HG02943 (cell line): ENCODE measurements around the gene NBEA.

Experiments used
- ATAC-seq: cut with Tn5 transposase; IDR thresholded peaks from one replicate; pipeline ENCODE4 v1.9.1; 2021; ENCODE audit warnings: mild to moderate bottlenecking, low read depth, moderate library complexity; ENCODE audit not compliant: unreplicated experiment

Gene NBEA

DNA sequence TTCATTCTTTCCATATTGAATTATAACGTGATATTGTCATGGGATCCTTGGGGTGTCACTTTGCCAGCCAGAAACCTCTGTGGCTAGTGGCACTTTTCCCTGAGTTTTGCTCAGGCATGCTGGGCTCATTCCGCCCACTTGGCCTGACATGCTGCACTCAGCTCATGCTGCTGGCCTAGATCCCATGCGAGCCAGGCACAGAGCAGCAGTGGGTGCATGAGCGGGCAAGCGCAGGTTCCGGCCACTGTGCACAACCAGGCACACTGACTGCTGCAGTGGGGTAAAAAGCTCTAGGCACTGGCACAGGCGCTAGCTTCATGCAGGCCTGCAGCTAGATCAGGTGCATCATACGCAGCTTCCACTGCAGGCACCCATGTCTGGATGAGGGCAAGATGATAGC is 313.2 kb downstream of the NBEA start:
- no peak for ATAC-seq

DNA sequence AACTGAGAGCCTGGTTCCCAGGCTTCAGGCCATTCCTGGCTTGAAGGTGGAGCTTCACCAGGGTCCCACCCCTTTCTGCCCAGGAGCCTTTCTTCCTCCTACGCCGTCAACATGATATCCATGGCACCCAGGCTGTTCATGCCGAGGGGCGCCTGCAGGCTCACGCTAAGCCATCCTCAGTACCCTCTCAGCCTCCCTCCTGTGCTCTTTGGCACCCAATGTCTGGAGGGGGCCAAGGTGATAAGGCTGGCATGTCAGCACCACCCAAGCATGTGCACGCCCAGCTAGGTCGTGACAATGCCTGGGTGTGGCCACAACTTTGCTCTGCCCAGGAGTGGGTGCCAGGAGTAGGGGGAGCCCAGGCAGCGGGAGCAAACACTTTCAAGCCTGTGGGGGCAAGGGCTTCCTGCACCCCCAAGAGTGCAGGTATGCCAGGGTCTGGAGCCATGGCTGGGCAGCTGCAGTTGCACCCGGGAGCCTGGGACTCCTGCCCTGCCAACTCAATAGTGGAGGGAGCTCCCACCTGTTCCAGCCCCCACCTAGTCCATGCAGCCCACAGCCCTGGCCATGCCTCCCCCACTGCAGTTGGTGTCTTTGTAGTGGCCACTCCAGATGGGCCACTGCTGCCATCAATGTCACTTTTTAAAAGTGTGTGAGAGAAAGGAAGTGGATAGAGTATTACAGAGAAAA is 314.5 kb downstream of the NBEA start:
- ATAC-seq: no peak

DNA sequence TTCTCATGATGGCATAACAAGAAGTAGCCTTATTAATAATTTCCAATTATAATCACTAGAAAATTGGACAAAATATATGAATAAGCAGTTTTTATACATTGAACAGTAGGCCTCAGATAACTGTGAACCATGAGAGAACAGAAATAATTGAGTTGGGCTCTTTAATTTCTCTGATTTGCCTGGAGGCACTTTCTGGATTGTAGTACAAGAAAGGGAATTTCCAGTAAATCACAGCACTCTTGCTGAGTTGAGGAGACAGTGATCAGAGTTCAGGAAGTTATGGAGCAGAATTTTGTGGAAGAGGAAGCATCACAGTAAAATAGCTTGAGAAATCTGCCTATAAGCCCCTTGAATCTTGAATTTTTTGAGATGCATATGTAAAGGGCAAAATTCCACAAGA is 318.2 kb downstream of the NBEA start:
- no peak for ATAC-seq

DNA sequence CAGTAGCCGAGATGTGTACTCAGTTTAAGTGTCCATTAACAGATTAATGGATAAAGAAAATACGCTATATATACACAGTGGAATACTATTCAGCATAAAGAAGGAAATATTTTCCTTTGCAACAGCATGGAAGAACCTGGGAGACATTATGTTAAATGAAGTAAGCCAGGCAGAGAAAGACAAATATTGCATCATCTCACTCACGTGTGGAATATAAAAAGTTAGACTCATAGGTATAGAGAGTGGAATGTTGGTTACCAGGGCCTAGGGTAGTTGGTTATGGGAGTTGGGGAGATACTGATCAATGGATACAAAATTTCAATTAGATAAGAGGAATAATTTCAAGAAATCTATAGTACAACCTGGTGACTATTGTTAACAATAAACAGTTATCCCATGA is 324.3 kb downstream of the NBEA start:
- no peak for ATAC-seq

DNA sequence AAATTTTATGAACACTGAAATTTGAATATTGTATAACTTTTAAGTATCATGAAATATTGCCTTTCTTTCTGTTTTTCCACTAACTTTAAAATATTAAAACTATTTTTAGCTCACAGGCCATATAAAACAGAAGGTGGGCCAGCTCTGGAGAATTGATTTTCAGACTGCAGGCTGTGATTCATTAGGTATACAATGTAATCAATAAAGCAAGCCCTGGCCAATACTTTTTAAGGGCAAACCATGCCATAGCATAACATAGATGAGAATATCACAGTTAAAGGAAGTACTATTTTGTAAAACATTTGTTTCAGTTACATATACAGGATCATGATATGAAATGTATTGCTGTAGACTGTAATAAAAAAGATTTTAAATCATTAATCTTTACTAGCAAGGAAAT is 336.8 kb downstream of the NBEA start:
- ATAC-seq: no peak

DNA sequence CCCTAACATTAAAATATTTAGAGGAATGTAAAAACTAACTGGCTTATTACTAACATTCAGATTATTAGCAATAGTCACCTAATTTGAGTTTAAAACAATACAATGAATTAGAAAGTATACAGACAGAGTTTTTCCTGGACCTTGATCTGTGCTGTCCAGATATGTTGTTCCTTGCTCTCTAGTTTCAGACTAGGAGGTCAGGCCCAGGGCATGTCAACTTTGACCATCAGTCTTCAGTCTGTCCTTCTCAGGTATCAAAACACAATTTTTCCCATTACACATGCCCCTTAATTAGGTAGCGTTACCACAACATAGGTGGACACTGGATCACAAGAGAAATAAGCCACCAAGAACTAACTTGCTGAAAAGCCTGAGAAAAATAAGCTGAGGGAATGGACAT is 337.4 kb downstream of the NBEA start:
- no peak for ATAC-seq

DNA sequence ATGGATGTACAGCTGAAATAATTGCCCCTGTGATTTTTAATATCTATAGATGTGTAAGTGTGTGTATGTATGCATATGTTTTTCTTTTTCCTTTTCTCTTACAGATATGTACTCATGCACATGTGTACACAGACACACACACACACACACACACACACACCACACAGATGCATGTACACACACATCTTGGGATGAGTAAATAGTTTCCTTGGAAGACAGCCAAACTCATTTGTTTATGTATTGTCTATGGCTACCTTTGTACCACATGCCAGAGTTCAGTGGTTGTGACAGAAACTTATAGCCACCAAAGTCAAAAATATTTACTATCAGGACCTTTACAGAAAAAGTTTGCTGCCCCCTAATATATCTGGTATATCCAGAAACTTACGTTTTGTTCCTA is 341.8 kb downstream of the NBEA start:
- no peak for ATAC-seq

DNA sequence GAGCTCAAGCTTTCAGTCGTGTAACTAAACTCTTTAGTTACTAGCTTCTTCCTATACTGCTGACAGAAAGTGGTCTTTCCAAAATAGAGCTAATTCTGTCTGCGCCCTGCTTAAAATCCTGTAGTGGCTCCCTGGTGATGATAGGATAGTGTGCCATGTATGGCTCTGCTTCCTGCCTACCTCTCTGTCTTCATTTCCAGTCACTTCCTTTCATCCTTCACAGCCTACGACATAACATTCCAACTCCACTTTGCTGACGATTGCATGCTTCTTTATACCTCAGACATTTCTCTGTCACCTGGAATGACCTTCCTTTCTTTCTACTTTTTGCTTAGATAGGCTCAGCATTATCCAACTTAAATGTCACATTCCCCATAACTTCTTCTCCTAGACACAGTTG is 343.6 kb downstream of the NBEA start:
- ATAC-seq: no peak

DNA sequence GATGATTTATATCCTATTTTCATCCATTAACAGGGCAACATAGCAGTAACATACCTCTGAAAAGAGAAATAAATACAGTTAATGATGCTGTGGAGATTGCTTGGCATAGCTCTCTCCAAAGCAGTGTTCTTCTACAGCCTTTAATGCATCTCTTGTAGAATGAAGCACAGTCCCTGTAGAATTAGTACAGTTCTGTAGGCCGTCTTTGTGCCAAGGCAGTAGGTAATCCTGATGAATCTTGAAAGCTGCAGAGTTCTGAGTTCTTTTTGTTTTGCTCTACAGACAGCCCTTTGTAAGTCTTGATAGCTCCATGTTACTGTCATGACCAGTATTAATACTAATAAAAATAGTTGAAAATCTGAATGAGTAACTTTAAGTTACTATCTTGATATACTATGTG is 350.3 kb downstream of the NBEA start:
- no peak for ATAC-seq

DNA sequence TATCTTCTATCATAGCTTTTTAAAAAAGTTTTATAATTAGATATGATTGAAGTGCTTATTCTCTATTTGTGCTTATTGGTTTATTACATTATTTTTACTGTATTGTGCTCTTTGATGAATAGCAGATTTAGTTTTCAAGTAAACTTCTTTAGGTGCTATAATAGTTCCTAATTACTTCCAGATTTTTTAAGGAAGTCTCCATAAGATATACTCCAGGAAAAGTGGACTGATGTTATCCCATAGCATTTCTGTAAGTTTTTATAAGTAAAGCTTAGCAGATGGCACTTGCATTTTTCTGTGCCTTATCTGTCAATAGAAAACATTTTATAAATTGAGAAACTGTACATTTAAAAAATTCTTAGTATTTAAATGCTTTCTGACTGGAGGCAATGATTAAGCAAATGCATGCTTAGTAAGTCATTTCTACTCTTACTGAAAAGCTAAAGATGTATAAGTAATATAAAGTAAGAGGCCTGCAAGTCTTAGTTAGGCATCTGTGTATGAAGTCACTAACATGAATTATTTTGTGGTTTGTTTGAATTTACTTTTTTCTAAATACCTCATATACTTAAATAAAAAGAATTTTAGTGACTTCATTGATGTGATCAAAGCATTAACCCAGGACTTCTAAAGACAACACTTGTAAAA is 351.6 kb downstream of the NBEA start:
- no peak for ATAC-seq

DNA sequence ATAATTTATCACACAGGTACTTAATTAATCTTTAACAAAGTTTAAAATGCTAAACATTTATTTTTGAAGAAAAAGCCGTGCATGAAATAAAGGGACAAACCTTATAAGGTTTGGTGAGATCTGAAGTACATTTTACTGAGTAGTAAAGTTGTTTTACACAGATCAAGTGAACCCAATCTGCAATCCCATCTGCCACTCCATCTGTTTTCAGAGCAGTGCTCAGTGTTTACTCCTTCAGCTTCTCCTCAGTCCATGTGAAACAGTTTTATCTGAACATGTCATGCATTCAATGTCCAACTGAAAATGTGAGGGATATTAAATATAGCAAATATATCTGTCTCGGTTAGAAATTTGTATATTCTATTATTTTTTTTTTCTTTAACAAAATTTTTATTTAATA is 367.6 kb downstream of the NBEA start:
- ATAC-seq: no peak

DNA sequence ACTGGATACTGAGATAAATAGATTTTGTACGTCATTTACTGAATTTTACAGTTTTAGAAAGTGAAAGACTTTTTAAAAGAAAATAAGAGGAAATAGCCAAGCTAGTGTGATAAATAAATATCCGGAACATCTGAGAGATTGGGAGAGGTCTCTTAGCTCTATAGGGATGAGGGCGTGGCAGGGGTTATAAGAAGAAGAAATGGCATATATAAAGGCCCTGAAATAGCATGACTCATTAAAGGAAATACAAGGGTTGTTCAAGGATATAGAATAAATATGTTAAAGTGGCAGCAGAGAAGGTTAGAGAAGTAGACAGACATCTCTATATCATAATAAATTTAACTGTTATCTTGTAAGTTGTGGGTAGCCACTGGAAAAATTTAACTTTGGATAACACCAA is 390.1 kb downstream of the NBEA start:
- ATAC-seq: no peak

DNA sequence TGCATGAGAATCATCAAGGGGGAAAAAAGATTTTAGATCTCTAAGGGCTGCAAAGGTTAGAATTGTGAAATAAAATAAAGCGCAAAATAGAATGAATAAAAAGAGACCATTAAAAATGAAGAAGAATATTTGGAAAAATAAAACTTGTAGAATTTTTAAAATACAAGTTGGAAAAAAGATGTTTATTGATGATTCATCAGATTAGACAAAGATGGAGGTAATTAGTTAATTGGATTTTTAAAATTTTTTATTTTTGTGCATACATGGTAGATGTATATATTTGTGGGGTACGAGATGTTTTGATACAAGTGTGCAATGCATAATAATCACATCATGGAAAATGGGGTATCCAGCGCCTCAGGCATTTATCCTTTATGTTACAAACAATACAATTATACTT is 391.1 kb downstream of the NBEA start:
- no peak for ATAC-seq

DNA sequence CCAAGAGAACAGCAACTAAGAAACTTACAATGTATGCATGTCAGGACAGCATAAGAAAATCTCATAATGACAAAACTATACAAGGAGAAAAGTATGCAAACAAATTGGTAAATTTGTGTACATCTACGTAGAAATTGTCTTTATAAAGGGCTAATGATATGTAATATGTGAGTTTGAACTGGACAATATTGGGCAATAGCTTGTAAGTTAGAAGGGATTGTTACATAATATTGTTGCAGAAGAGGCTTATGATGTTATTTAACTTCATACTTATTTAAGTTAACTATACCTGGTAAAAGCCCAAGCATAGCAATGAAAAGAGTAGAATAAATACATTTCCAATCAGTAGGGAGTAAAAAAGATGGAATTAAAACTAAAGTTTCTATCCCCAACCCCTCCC is 400.4 kb downstream of the NBEA start:
- ATAC-seq: no peak

DNA sequence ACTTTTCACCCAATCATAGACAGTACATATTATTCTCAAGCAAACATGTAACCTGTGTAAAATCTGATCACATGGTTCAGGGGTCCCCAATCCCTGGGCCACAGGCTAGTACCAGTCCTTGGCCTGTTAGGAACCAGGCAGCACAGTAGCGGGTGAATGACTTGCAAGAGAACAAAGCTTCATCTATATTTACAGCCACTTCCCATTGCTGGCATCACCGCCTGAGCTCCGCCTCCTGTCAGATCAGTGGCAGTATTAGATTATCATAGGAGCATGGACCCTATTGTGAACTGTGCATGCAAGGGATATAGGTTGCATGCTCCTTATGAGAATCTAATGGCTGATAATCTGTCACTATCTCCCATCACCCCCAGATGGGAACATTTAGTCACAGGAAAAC is 401.3 kb downstream of the NBEA start:
- no peak for ATAC-seq

DNA sequence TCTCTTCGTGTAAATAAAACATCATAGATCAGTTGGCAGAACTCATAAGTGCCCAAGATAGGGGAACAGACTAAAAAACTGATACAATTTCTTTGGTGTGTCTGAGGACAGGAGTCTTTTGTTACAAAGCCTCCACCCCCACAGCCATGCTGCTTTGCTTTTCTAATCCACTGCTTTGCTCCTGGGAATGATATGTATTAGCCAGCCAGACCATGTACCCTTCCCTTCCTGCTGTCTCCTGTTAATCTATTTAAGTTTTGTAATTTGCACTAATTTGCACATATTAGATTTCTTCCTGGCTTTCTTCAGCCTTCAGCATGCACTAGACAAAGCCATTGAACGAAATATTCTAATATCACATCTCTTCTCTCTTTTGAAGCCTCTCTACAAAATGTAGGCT is 403.9 kb downstream of the NBEA start:
- ATAC-seq: no peak

DNA sequence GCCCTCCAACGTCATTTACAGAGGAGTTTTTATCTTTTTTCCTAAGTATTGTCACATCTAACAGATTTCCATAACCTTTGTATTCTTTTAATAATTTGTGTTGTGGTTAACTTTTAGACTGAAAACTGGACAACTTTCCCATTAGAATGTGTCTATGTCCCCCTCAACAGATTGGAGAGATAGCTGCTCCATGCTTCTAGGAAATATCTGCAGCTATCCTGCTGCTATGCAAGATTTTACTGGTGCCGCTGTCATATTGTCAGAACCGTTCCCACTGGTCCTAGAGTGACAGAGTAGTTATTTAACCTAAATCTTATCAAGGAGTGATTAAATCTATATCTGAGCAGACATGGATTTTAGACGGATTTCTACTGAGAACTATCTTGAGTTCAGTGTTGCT is 404.4 kb downstream of the NBEA start:
- no peak for ATAC-seq

DNA sequence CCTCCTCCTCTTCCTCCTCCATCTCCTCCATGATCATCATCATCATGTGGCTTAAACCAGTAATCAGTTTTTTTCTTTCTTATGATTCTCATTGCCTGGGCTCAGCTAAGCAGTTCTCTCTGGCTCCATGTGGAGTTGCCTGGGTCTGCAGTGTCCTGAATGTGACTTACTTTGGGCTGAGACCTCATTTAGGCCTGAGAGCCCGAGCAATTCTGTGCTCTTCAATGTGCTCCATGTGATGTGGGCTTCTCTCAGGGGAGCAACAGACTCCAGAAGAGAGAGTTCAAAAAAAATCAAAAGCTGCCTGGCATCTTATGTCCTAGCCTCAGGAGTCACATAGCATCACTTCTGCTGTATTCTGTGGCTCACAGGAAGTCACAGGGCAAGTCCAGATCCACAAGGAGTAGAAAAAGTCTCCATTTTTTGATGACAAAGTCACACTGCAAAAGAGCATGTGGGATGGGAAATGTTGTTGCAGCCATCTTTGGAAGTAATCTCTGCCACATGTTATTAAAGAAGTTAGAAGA is 405.7 kb downstream of the NBEA start:
- ATAC-seq: no peak

DNA sequence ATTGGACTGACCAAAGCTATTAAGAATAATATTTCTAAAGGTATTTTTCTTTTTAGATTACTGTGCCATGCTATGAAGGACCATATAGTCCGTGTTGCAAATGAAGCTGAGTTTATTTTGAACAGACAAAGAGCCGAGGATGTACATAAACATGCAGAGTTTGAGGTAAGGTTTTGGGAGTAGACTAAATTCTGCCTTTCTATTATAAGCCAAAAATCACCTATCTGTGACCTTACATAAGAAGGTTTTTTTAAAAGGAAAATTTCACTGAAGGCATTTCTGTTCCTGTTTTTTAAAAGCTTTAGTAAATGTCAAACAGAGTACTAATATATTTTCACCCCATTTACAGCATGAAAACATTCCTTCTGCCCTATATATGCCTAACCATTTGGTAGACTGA is 407.0 kb downstream of the NBEA start:
- no peak for ATAC-seq

DNA sequence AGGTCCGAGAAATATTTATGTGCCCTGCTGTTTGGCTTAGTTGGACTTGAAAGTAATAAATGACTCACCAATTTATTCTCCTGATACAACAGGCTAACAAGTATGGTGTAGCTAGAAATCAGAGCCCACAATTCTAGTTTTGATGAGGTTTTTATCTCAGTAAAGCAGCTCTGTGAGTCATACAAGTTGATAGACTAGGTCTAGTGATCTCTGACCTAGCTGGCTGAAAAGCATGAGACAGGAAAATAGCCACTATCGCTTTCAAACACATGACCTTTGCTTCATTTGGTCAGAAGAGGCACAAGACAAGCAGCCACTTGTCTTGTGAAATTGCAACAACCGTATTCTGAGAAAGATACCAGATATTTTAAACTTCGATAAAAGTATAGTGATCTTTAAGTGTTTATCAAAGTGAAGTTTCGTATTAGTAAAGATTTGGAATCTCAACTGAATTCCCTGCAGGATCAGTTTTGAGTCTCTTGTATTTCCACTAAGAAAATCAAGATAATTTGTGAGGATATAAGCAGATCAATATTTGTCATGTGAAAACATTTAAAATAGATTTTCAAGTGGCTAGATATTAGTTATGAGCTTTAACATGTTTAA is 407.7 kb downstream of the NBEA start:
- ATAC-seq: peak; percentile 48

DNA sequence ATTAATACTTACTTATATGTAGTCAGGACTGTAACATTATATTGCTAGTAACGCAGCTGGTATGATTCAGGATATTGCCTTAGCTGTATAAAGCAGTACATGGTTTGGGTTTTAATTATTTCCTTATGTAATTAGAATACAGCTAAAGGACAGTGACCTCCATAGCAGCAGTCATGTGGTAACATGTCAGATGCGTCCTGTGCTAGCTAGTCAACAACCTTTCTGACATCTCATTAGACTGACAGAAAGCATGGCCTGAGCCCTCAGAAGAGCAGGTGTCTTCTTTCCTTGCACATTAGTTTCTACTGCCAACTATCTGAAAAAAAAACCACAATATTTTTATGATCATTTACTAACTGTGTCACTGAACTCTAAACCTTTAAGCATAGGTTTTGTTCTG is 412.2 kb downstream of the NBEA start:
- no peak for ATAC-seq

DNA sequence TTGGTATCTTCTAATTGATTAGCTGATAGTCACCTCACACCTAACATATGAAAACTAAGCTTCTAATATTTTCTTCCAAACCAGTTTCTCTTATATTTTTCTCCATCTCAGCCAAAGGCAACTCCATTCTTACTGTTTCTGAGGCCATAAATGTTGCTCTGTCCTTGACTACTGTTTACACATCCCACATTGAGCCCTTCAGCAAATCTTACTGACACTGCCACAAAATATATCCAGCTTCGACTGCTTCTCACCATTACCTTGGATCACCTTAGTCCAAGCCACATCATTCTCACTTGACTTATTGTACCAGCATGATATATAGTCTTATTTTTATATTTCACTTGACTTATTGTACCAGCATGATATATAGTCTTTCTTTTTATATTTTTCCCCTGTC is 412.8 kb downstream of the NBEA start:
- ATAC-seq: no peak
